Measurements from ENCODE around the gene OTOP2.
"Not testable (repeated sequence)": the region's sequence is repeated elsewhere in the genome, so short reads cannot be mapped to it uniquely, and the experiment has no call there.

The OTOP2 gene

GRCh38 chr17:74972107-74972972 lies 48.3 kb downstream of the OTOP2 start, which contains the start of gene HID1:
Gene HID1 (minus strand): TSS chr17:74972759. CDS start chr17:74972656, 103 bp downstream.
- DNase-seq (ENCODE audit: low spot score): peak; percentile 9

- no peak for DNase-seq (ENCODE audit: low spot score)
Observed at GRCh38 chr17:74972973-74973328, 48.9 kb downstream of the OTOP2 start.

GRCh38 chr17:74975943-74976342 lies 51.9 kb downstream of the OTOP2 start:
- DNase-seq (ENCODE audit: low spot score): no peak

DNA sequence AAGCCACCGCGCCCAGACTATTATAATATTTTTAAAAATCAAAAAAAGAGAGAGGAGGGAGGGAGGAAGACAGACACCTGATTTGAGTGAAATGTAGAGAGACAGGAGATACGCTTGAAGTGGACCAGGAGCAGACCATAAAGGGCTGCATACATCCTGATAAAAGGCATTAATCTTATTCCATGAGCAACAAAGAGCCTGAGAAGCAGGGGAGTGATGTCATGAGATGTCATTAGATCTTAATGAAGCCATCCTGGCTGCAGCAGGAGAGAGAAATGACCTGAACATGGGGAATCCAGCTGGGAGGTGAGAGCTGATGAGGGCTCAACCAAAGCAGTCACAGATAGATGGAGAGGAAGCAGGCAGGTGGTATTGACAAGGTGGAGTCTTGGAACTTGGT lies 53.7 kb downstream of the OTOP2 start:
- DNase-seq (ENCODE audit: low spot score): no peak

DNA sequence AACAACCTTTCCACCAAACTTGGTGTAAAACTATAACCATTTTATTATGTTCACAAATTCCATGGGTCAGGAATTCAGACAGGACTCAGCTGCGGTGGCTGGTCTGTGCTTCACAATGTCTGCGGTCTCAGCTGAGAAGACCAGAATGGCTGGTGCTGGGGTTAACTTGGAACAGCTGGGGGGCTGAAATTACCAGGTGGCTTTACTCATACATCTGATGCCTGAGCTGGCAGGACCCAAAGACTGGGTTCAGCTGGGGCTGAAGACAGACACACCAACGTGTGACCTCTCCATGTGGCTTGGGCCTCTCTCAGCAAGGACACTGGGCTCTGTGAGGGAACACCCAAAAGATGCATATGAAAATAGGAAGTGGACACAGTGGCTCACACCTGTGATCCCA lies 54.2 kb downstream of the OTOP2 start:
- no peak for DNase-seq (ENCODE audit: low spot score)

DNA sequence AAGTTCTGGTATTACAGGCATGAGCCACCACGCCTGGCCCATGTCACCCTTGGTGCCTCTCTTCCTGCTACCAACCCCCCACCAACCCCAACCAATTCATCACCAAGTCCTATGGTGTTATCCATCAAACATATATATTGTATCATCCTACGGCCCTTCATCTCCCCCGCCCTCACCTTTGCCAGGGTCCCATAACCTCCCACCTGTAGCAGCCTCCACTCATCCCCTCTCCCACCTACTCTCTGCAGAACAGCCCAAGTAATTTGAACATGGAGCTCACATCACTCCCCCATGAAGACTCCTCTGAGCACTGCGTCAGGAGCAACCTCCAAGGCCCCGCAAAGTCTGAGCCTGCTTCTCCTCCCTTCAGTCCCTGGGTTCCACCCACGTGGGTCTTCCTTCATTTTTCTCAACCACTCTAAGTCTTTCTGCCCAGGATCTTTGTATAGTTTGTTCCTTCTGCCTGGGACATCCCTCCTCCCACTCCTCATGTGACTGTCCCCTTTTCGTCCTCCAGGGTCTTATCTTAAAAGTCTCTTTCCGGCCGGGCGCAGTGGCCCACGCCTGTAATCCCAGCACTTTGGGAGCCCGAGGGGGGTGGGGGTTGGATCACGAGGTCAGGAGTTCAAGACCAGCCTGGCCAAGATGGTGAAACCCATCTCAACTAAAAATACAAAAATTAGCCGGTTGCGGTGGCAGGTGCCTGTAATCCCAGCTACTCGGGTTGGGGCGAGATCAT lies 55.5 kb downstream of the OTOP2 start:
- no peak for DNase-seq (ENCODE audit: low spot score)

DNA sequence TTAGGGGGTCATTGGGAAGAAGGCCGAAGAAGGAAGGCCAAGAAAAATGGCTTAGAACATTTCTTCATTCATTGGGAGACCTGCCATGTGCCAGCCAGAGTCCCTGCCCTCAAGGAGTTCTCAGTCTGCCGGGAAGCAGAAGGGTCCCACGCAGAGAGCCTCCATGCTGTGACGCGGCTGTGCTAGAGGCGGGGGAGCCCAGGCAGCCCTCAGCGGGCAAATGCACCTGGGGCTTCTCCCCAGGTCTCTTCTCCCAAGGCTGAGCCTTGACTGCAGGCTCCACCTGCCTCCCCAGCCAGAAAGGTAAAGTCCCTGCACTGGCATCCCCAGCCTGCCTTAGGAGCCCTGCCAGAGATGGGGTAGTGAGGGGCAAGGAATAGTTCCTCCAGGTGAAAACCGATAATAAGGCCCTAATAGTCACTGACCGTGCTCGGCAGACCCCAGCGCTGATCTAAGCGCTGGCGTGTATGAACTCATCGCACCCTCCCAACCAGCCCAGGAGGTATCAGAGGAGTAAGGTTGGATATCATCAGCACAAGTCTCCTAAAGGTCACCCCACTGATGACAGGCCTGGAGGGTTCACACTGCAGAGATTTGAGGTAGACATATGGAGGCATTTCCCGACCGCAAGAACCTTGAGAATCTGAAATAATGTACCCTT lies 57.4 kb downstream of the OTOP2 start:
- DNase-seq (ENCODE audit: low spot score): no peak

DNA sequence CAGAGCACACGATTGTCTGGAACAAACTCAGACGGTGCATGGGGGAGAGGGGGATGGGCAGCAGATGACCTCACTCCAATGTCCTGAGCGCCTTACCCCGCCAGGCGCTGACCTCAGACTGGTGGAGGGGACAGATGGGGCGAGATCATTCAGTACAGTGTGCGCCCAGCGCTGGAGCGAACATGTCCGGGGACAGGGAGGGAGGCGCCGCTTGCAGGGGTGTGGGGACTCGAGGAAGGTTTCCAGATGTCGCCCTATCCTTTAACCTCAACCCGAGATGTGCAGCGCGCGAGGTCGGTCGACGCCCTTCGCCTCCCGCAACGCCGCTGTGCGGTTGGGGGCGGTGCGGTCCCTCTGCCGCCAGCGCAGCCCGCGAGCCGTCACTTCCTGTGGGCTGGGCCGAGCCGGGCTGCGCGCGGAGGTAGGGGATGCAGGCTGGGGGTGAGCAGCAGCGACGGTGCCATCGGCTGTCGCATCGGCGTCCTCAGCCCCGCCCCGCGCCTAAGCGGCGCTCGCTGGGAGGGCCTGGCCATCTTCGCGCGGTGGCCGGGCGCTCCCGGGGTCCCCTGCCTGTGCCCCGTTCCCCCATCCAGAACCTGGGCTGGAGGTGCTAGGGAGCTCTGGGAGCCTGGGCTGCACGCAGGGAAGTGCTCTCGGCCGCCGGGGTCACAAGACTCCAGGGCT lies 58.0 kb downstream of the OTOP2 start:
- DNase-seq (ENCODE audit: low spot score): no peak

DNA sequence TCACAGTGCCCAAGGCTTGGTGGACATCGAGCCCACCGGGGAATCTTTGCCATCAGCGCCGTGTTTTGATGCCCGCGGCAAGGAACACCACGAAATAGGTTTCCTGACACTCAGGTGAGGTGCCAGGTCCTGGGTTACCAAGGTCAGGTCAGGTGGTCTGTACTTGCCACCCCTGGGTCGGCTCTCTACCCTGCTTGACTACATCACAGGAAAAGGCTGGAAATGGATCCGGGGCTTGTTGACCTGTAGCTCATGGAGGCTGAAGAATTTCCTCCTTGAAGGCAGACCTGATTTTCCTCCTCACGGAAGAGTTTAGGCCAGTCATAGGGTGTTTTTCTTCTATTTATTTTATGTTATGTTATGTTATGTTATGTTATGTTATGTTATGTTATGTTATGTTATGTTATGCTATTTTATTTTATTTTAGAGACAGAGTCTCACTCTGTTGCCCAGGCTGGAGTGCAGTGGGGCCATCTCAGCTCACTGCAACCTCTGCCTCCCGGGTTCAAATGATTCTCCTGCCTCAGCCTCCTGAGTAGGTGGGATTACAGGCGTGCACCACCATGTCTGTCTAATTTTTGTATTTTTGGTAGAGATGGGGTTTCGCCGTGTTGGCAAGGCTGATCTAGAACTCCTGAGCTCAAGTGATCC lies 58.7 kb downstream of the OTOP2 start:
- not testable (repeated sequence) for DNase-seq (ENCODE audit: low spot score)

Data from hematopoietic multipotent progenitor cell treated with erythropoietin and hydrocortisone succinate and interleukin-3 and kit ligand, for 17 days (in vitro differentiated cells).